Kidney epithelial cell (primary cell): ENCODE measurements around the gene HDAC7. TPM values are rescaled to one million over a fixed set of nuclear protein-coding genes. Genes with fewer than 3 reads are reported as not detected.

Source experiments
- DNase-seq: peaks from one replicate; pipeline ENCODE4 v3.0.0-alpha.2; 2010; ENCODE audit warnings: low read depth
- H3K27me3 ChIP-seq: 2 replicates; pipeline ENCODE4 v1.6.0; 2011; ENCODE audit warnings: low read length; ENCODE audit not compliant: control insufficient read depth, insufficient read depth
- H3K36me3 ChIP-seq: 2 replicates; pipeline ENCODE4 v1.5.1; 2011; ENCODE audit warnings: low read length; ENCODE audit not compliant: control insufficient read depth, insufficient read depth
- H3K4me3 ChIP-seq: 2 replicates; pipeline ENCODE4 v1.5.1; 2011; ENCODE audit warnings: low read depth, mild to moderate bottlenecking, control low read depth, low read length
- CTCF ChIP-seq: IDR thresholded peaks from 2 replicates; pipeline ENCODE4 v1.5.1; 2011; ENCODE audit warnings: mild to moderate bottlenecking, moderate library complexity, low read length, control low read depth, inconsistent platforms; ENCODE audit not compliant: insufficient read depth, poor library complexity, severe bottlenecking
- total RNA-seq: library from RNA; depleted of rRNA; stranded (reverse); fragments of >200 nt; gene quantifications from 2 replicates; pipeline ENCODE4 v1.2.3, GENCODE V29; 2015

Gene HDAC7
- total RNA-seq, 1 donor from 2014 or later = 52.1 TPM

- no peak for DNase-seq
- Histone ChIP-seq H3K36me3 (no peaks in the 10 kb centered on the region), H3K4me3 (no peak overlapping the region), H3K27me3 (peaks cover 3% of the 10 kb centered on the region)
- no peak for TF ChIP-seq CTCF
Measured at GRCh38 chr12:47736216-47736615, 83.5 kb downstream of the HDAC7 start.

GRCh38 chr12:47735649-47736048 is 84.1 kb downstream of the HDAC7 start:
- no peak for TF ChIP-seq CTCF
- Histone ChIP-seq H3K4me3 (no peak overlapping the region), H3K36me3 (no peaks in the 10 kb centered on the region), H3K27me3 (peaks cover 3% of the 10 kb centered on the region)
- DNase-seq = no peak

GRCh38 chr12:47734725-47735480 is 84.8 kb downstream of the HDAC7 start:
- H3K36me3 ChIP-seq = no peaks in the 10 kb centered on the region
- peaks cover 3% of the 10 kb centered on the region for H3K27me3 ChIP-seq

GRCh38 chr12:47733142-47733541 is 86.6 kb downstream of the HDAC7 start:
- Histone ChIP-seq H3K4me3 (no peak overlapping the region), H3K27me3 (peaks cover 3% of the 10 kb centered on the region), H3K36me3 (no peaks in the 10 kb centered on the region)
- no peak for TF ChIP-seq CTCF
- no peak for DNase-seq

More at GRCh38 chr12:47734725-47735480, 84.8 kb downstream of the HDAC7 start:
- no peak for DNase-seq
- TF ChIP-seq CTCF = no peak
- no peak overlapping the region for H3K4me3 ChIP-seq

Other genes starting within 250 kb of the HDAC7 start
- gene RPAP3, start 113.9 kb downstream of the HDAC7 start, total RNA-seq = 15.7 and 27.7 TPM in 2 replicates
- not detected in 2 replicates for gene ENDOU, start 94.4 kb downstream of the HDAC7 start, total RNA-seq
- gene RAPGEF3, start 61.0 kb downstream of the HDAC7 start, total RNA-seq = 8.7 and 14.3 TPM in 2 replicates
- gene SLC48A1, start 46.7 kb downstream of the HDAC7 start, total RNA-seq = 18.5 and 26.5 TPM in 2 replicates
- gene VDR, start 85.1 kb upstream of the HDAC7 start, total RNA-seq = 21.9 and 25.6 TPM in 2 replicates
- gene TMEM106C, start 143.7 kb upstream of the HDAC7 start, total RNA-seq = 96.3 and 133 TPM in 2 replicates
- gene COL2A1, start 184.6 kb upstream of the HDAC7 start, total RNA-seq = 1.7 and 3.8 TPM in 2 replicates